ENCODE measurements around the gene CRYZ. TPM values are rescaled to one million over a fixed set of nuclear protein-coding genes. Genes with fewer than 3 reads are reported as not detected.

CRYZ gene
- total and polyA plus RNA-seq, 2 donors (not counting 3 experiments of a cell fraction or from before 2014, with no cell fraction given), result 24.5 to 32.7 TPM

DNA sequence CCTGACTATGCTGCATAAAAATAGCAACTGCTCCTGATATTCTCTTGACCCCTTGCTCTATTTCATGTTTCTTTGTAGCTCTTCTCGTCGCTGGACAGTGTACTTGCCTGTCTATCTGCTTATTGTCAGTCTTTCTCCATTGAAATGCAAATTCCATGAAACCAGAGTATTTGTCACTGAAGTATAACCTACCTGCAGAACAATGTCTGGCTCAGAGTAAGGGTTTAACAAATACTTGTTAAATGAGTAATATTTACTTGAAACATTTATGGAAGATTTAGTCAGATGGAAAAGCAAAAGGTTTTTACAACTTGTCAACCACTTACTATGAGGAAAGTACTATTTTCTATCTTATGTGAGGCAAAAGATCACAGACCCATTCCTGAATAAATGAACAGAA lies 39.4 kb downstream of the CRYZ start:
- Histone ChIP-seq H3K79me2 (ENCODE audit: control insufficient read depth, insufficient read depth, low read length) (no peaks in the 10 kb centered on the region), H3K4me3 (replicated peaks in 1 of 3; ENCODE audit: insufficient read depth in 1 of 3, low read depth in 1 of 3, low read length in 3 of 3) (no peak overlapping the region), H3K9ac (replicated peaks; ENCODE audit: extremely low read depth, insufficient read depth, low read length) (no peak overlapping the region), H3K4me2 (ENCODE audit: insufficient read depth, low read length) (no peak overlapping the region), H3K9me1 (replicated peaks; ENCODE audit: control insufficient read depth, extremely low read depth, insufficient read depth, low read length) (no peaks in the 10 kb centered on the region), H3K9me3 (replicated peaks; ENCODE audit: control insufficient read depth, insufficient read depth, low read length) (no peaks in the 10 kb centered on the region), H3K27me3 (ENCODE audit: control insufficient read depth in 2 of 2, insufficient read depth in 2 of 2, low read length in 2 of 2) (no peaks in the 10 kb centered on the region), H2AFZ (ENCODE audit: low read depth, low read length) (no peak overlapping the region), H3K36me3 (ENCODE audit: control insufficient read depth in 2 of 2, extremely low read depth in 1 of 2, insufficient read depth in 2 of 2, low read length in 2 of 2) (no peaks in the 10 kb centered on the region), H3K27ac (ENCODE audit: insufficient read depth, low read depth, low read length) (no peak overlapping the region), H4K20me1 (replicated peaks; ENCODE audit: control insufficient read depth, extremely low read depth, insufficient read depth, low read length) (no peaks in the 10 kb centered on the region), H3K4me1 (ENCODE audit: control insufficient read depth, extremely low read depth, insufficient read depth, low read length) (no peaks in the 10 kb centered on the region)
- DNase-seq (ENCODE audit: low read depth, low spot score), result no peak
- POLR2A ChIA-PET, result no interaction called here
- CTCF ChIA-PET, result no interaction called here
- no peak for TF ChIP-seq POLR2A (IDR thresholded peaks at IDR 0.05; ENCODE audit: low read depth, low read length)
- TF ChIP-seq, protein P1, sequence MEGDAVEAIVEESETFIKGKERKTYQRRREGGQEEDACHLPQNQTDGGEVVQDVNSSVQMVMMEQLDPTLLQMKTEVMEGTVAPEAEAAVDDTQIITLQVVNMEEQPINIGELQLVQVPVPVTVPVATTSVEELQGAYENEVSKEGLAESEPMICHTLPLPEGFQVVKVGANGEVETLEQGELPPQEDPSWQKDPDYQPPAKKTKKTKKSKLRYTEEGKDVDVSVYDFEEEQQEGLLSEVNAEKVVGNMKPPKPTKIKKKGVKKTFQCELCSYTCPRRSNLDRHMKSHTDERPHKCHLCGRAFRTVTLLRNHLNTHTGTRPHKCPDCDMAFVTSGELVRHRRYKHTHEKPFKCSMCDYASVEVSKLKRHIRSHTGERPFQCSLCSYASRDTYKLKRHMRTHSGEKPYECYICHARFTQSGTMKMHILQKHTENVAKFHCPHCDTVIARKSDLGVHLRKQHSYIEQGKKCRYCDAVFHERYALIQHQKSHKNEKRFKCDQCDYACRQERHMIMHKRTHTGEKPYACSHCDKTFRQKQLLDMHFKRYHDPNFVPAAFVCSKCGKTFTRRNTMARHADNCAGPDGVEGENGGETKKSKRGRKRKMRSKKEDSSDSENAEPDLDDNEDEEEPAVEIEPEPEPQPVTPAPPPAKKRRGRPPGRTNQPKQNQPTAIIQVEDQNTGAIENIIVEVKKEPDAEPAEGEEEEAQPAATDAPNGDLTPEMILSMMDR (IDR thresholded peaks at IDR 0.05; ENCODE audit: extremely low read depth in 1 of 2, insufficient read depth in 1 of 2, low read depth in 1 of 2, low read length in 2 of 2), result no peak
- TF ChIP-seq POLR2AphosphoS5 (IDR thresholded peaks at IDR 0.05; ENCODE audit: insufficient read depth, low read depth, low read length), result no peak
- TF ChIP-seq EZH2 (IDR thresholded peaks at IDR 0.05; ENCODE audit: borderline replicate concordance, low read depth, low read length, severe bottlenecking), result no peak
- TF ChIP-seq FOS (IDR thresholded peaks at IDR 0.05; ENCODE audit: borderline replicate concordance, insufficient read depth, low read length), result no peak
- no peak for TF ChIP-seq GATA2 (IDR thresholded peaks at IDR 0.05; ENCODE audit: insufficient read depth, insufficient read length, low read depth, low read length)
- intact Hi-C loops (cut with micrococcal nuclease) (no loop called here), dilution Hi-C loops (cut with MboI; ENCODE audit: extremely low pct_ligation_motif_present, low sequenced_read_pairs) (no loop called here)
- BruUV-seq (replicated peaks), result no TSS peak
- no peak for FAIRE-seq

DNA sequence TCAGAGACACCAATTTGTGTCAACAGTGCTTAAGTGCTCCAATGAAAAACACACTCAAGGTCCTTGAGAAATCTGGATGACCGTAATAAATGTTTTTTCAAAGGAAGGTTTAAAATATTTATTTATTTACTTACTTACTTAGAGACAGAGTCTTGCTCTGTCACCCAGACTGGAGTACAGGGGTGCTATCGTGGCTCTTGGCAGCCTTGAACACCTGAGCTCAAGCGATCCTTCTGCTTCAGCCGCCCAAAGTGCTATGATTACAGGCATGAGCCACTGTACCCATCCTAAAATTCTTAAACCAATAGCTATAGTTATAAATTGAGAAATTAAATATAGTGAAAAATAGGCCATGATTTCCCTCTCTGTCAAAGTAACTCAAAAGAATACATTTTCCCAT lies 41.9 kb downstream of the CRYZ start:
- TF ChIP-seq, protein P2, sequence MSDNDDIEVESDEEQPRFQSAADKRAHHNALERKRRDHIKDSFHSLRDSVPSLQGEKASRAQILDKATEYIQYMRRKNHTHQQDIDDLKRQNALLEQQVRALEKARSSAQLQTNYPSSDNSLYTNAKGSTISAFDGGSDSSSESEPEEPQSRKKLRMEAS (IDR thresholded peaks at IDR 0.05; ENCODE audit: insufficient read depth, insufficient read length), result no peak
- TF ChIP-seq EZH2 (IDR thresholded peaks at IDR 0.05; ENCODE audit: borderline replicate concordance, low read depth, low read length, severe bottlenecking), result no peak
- no peaks in the 10 kb centered on the region for H3K9me3 ChIP-seq (replicated peaks; ENCODE audit: control insufficient read depth, insufficient read depth, low read length)
- H3K4me2 ChIP-seq (ENCODE audit: insufficient read depth, low read length), result no peak overlapping the region
- no peaks in the 10 kb centered on the region for H3K79me2 ChIP-seq (ENCODE audit: control insufficient read depth, insufficient read depth, low read length)
- H2AFZ ChIP-seq (ENCODE audit: low read depth, low read length), result no peak overlapping the region
- no peak overlapping the region for H3K27ac ChIP-seq (ENCODE audit: insufficient read depth, low read depth, low read length)
- no peaks in the 10 kb centered on the region for H3K9me1 ChIP-seq (replicated peaks; ENCODE audit: control insufficient read depth, extremely low read depth, insufficient read depth, low read length)
- H3K4me1 ChIP-seq (ENCODE audit: control insufficient read depth, extremely low read depth, insufficient read depth, low read length), result no peaks in the 10 kb centered on the region
- no peaks in the 10 kb centered on the region for H4K20me1 ChIP-seq (replicated peaks; ENCODE audit: control insufficient read depth, extremely low read depth, insufficient read depth, low read length)
- no peak for DNase-seq (ENCODE audit: low read depth, low spot score)
- BruUV-seq (replicated peaks), result no TSS peak
- intact Hi-C loops (cut with micrococcal nuclease), result loop anchor here (1.0 kb wide), 1 partner anchor 42 kb away; the partner anchor contains the start of genes CRYZ and TYW3
- no peak overlapping the region for H3K9ac ChIP-seq (replicated peaks; ENCODE audit: extremely low read depth, insufficient read depth, low read length)
- H3K4me3 ChIP-seq (replicated peaks in 1 of 3; ENCODE audit: insufficient read depth in 1 of 3, low read depth in 1 of 3, low read length in 3 of 3), result no peak overlapping the region
- no peak for FAIRE-seq
- ChIA-PET CTCF (interaction anchor here (1.7 to 3.7 kb wide), 9 partner anchors 8 to 222 kb away, joined by 5 to 35 read pairs (median 9); partner anchors contain the start of gene ERICH3), POLR2A (no interaction called here)
- no peaks in the 10 kb centered on the region for H3K36me3 ChIP-seq (ENCODE audit: control insufficient read depth in 2 of 2, extremely low read depth in 1 of 2, insufficient read depth in 2 of 2, low read length in 2 of 2)
- no peaks in the 10 kb centered on the region for H3K27me3 ChIP-seq (ENCODE audit: control insufficient read depth in 2 of 2, insufficient read depth in 2 of 2, low read length in 2 of 2)
- dilution Hi-C loops (cut with MboI; ENCODE audit: extremely low pct_ligation_motif_present, low sequenced_read_pairs), result no loop called here

All from endothelial cell of umbilical vein (primary cell).